ENCODE data around the gene WDR48.

The WDR48 gene

GRCh38 chr3:39124876-39125840 lies 73.3 kb downstream of the WDR48 start:
- DNase-seq: no peak

- DNase-seq: no peak
Observed at GRCh38 chr3:39125841-39126500, 74.2 kb downstream of the WDR48 start.

GRCh38 chr3:39126532-39127071 lies 74.8 kb downstream of the WDR48 start:
- DNase-seq: peak in 3 of 6 experiments; percentile 37 to 41 (median 39)

- no peak for DNase-seq
Observed at GRCh38 chr3:39127269-39127907, 75.6 kb downstream of the WDR48 start.

- peak in 1 of 6 experiments; percentile 10 for DNase-seq
Observed at GRCh38 chr3:39127908-39128304, 76.1 kb downstream of the WDR48 start.

- no peak for DNase-seq
Observed at GRCh38 chr3:39128951-39129350, 77.1 kb downstream of the WDR48 start.

GRCh38 chr3:39130026-39130425 lies 78.2 kb downstream of the WDR48 start:
- DNase-seq: no peak

- DNase-seq: no peak
Observed at GRCh38 chr3:39130693-39131265, 79.0 kb downstream of the WDR48 start.

- no peak for DNase-seq
Observed at GRCh38 chr3:39132096-39133092, 80.6 kb downstream of the WDR48 start.

- DNase-seq: no peak
Observed at GRCh38 chr3:39133093-39133490, 81.3 kb downstream of the WDR48 start.

GRCh38 chr3:39133822-39134221 lies 82.0 kb downstream of the WDR48 start:
- DNase-seq: no peak

- no peak for DNase-seq
Observed at GRCh38 chr3:39134305-39134704, 82.5 kb downstream of the WDR48 start.

- DNase-seq: no peak
Observed at GRCh38 chr3:39135170-39135805, 83.5 kb downstream of the WDR48 start.

- DNase-seq: no peak
Observed at GRCh38 chr3:39136533-39137434, 85.0 kb downstream of the WDR48 start.

- no peak for DNase-seq
Observed at GRCh38 chr3:39137435-39137936, 85.7 kb downstream of the WDR48 start.

- DNase-seq: no peak
Observed at GRCh38 chr3:39137991-39138803, 86.4 kb downstream of the WDR48 start.

- no peak for DNase-seq
Observed at GRCh38 chr3:39138804-39139415, 87.1 kb downstream of the WDR48 start.

- DNase-seq: no peak
Observed at GRCh38 chr3:39139442-39139841, 87.6 kb downstream of the WDR48 start.
